Right ventricle myocardium superior (tissue), 1 donor: ENCODE results near the gene PCSK1. TPM values are rescaled to one million over a fixed set of nuclear protein-coding genes. Genes with fewer than 3 reads are reported as not detected.

Experiments used
- total RNA-seq: library from RNA; stranded (reverse); fragmentation: NEBNext Ultra II Directional; extraction: Animal tissue kit (Norgen Biotek cat#: 25700); gene quantifications from one replicate; pipeline ENCODE4 v1.2.1, GENCODE V29; 2021
- donor health status: DM: no; HTN: yes; CAD: no; lungs with severe emphysema.

Gene PCSK1
- total RNA-seq, 1 donor from 2014 or later, result not detected

Other genes starting within 250 kb of the PCSK1 start
- 501 TPM for gene CAST, start 229.1 kb upstream of the PCSK1 start, total RNA-seq